Measurements from ENCODE around the gene GCHFR. TPM values are rescaled to one million over a fixed set of nuclear protein-coding genes. Genes with fewer than 3 reads are reported as not detected.

The GCHFR gene
- total and polyA plus RNA-seq, 10 of the 15 experiments (the other 5 are each of a cell fraction or from before 2014, with no cell fraction given), result 10.5 to 94.0 (median 35.3) TPM

DNA sequence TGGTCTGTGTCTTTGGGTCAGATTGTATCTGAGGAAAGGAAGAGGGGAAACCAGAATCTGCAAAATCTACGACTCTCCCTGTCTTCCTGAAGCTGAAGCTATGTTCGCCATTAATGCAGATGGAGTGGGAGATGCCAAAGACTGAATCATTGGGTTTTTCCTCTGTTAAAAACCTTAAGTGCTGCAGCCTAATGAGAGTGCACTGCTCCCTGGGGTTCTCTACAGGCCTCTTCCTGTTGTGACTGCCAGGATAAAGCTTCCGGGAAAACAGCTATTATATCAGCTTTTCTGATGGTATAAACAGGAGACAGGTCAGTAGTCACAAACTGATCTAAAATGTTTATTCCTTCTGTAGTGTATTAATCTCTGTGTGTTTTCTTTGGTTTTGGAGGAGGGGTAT lies 32.8 kb upstream of the GCHFR start:
- H3K9me3 ChIP-seq (replicated peaks; ENCODE audit: control insufficient read depth, insufficient read depth, low read length), result no peaks in the 10 kb centered on the region
- no peak overlapping the region for H3K4me2 ChIP-seq (ENCODE audit: control insufficient read depth, insufficient read depth)
- ATAC-seq (no peak), DNase-seq (ENCODE audit: low read depth, low spot score) (no peak), FAIRE-seq (no peak)
- WGBS (ENCODE audit: insufficient coverage, insufficient replicate concordance, low lambda C conversion rate, missing lambda C conversion rate), result 95% methylated on average over 3 of the region's 3 CpGs
- BruUV-seq (replicated peaks), result TSS peak; percentile 45
- H3K9ac ChIP-seq (ENCODE audit: control insufficient read depth, insufficient read depth, low read length), result no peak overlapping the region
- intact Hi-C loops (cut with micrococcal nuclease; ENCODE audit: unreplicated experiment) (no loop called here), in situ Hi-C loops (cut with MboI) (no loop called here)
- H3K36me3 ChIP-seq (ENCODE audit: control insufficient read depth in 2 of 2, insufficient read depth in 2 of 2, low read length in 1 of 2), result peaks cover 7 to 10% of the 10 kb centered on the region in 2 experiments; a peak in 3 of 4 replicates
- ChIA-PET RAD21 (ENCODE audit: unreplicated experiment) (interaction anchor here (1.9 kb wide), 2 partner anchors 13 to 52 kb away, joined by 3 to 6 read pairs; no protein-coding TSS in a partner anchor), SMC1A (ENCODE audit: uncharacterized antibody, unreplicated experiment) (interaction anchor here (0.6 to 2.0 kb wide), 4 partner anchors 13 to 52 kb away, joined by 3 to 5 read pairs (median 3); no protein-coding TSS in a partner anchor), CTCF (interaction anchor here (0.7 to 1.1 kb wide), 6 partner anchors 9 to 161 kb away, joined by 3 to 4 read pairs (median 4); no protein-coding TSS in a partner anchor), POLR2A (interaction anchor here (0.6 kb wide), 1 partner anchor 294 kb away, joined by 5 read pairs; no protein-coding TSS in a partner anchor)
- H2AFZ ChIP-seq (ENCODE audit: control insufficient read depth, low read depth, low read length), result no peak overlapping the region
- H3K27ac ChIP-seq (ENCODE audit: control insufficient read depth, insufficient read depth), result no peak overlapping the region
- no peaks in the 10 kb centered on the region for H4K20me1 ChIP-seq (ENCODE audit: control insufficient read depth, insufficient read depth)
- no peaks in the 10 kb centered on the region for H3K27me3 ChIP-seq (replicated peaks in 1 of 2; ENCODE audit: control insufficient read depth in 2 of 2, insufficient read depth in 2 of 2, low read length in 1 of 2)
- H3K79me2 ChIP-seq (ENCODE audit: control insufficient read depth, insufficient read depth, low read length), result no peaks in the 10 kb centered on the region
- no peak overlapping the region for H3K4me3 ChIP-seq
- H3K4me1 ChIP-seq (ENCODE audit: control insufficient read depth, insufficient read depth, low read length), result no peaks in the 10 kb centered on the region
- no peak for TF ChIP-seq TCF3 (IDR thresholded peaks at IDR 0.05; ENCODE audit: borderline replicate concordance, insufficient read depth, low read depth, low read length)
- TF ChIP-seq SP1 (IDR thresholded peaks at IDR 0.05; ENCODE audit: low read depth, low read length), result no peak
- TF ChIP-seq POLR2AphosphoS5 (IDR thresholded peaks at IDR 0.05; ENCODE audit: low read length), result no peak
- TF ChIP-seq, protein P1, sequence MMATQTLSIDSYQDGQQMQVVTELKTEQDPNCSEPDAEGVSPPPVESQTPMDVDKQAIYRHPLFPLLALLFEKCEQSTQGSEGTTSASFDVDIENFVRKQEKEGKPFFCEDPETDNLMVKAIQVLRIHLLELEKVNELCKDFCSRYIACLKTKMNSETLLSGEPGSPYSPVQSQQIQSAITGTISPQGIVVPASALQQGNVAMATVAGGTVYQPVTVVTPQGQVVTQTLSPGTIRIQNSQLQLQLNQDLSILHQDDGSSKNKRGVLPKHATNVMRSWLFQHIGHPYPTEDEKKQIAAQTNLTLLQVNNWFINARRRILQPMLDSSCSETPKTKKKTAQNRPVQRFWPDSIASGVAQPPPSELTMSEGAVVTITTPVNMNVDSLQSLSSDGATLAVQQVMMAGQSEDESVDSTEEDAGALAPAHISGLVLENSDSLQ (IDR thresholded peaks at IDR 0.05), result no peak
- TF ChIP-seq YY1 (IDR thresholded peaks at IDR 0.05; ENCODE audit: low read depth, low read length), result no peak
- TF ChIP-seq, protein P2, sequence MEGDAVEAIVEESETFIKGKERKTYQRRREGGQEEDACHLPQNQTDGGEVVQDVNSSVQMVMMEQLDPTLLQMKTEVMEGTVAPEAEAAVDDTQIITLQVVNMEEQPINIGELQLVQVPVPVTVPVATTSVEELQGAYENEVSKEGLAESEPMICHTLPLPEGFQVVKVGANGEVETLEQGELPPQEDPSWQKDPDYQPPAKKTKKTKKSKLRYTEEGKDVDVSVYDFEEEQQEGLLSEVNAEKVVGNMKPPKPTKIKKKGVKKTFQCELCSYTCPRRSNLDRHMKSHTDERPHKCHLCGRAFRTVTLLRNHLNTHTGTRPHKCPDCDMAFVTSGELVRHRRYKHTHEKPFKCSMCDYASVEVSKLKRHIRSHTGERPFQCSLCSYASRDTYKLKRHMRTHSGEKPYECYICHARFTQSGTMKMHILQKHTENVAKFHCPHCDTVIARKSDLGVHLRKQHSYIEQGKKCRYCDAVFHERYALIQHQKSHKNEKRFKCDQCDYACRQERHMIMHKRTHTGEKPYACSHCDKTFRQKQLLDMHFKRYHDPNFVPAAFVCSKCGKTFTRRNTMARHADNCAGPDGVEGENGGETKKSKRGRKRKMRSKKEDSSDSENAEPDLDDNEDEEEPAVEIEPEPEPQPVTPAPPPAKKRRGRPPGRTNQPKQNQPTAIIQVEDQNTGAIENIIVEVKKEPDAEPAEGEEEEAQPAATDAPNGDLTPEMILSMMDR (IDR thresholded peaks at IDR 0.05 in 2 of 3, conservative IDR thresholded peaks at IDR 0.05 in 1 of 3; ENCODE audit: control insufficient read depth in 2 of 3, extremely low read depth in 1 of 3, insufficient read depth in 1 of 3, low read depth in 3 of 3, low read length in 3 of 3), result no peak
- no peak for TF ChIP-seq MEF2B (IDR thresholded peaks at IDR 0.05; ENCODE audit: partially characterized antibody, poor library complexity, severe bottlenecking)
- TF ChIP-seq SUPT20H (IDR thresholded peaks at IDR 0.05; ENCODE audit: borderline replicate concordance, control insufficient read depth, low read depth, low read length), result no peak
- TF ChIP-seq TBL1XR1 (IDR thresholded peaks at IDR 0.05; ENCODE audit: low read depth, low read length), result no peak
- no peak for TF ChIP-seq STAT3 (IDR thresholded peaks at IDR 0.05; ENCODE audit: low read depth, low read length)
- no peak for TF ChIP-seq CHD2 (IDR thresholded peaks at IDR 0.05; ENCODE audit: borderline replicate concordance, low read depth, low read length)
- no peak for TF ChIP-seq IRF4 (IDR thresholded peaks at IDR 0.05; ENCODE audit: low read depth, low read length)
- no peak for TF ChIP-seq NFXL1 (IDR thresholded peaks at IDR 0.05; ENCODE audit: borderline replicate concordance)
- TF ChIP-seq, protein P3, sequence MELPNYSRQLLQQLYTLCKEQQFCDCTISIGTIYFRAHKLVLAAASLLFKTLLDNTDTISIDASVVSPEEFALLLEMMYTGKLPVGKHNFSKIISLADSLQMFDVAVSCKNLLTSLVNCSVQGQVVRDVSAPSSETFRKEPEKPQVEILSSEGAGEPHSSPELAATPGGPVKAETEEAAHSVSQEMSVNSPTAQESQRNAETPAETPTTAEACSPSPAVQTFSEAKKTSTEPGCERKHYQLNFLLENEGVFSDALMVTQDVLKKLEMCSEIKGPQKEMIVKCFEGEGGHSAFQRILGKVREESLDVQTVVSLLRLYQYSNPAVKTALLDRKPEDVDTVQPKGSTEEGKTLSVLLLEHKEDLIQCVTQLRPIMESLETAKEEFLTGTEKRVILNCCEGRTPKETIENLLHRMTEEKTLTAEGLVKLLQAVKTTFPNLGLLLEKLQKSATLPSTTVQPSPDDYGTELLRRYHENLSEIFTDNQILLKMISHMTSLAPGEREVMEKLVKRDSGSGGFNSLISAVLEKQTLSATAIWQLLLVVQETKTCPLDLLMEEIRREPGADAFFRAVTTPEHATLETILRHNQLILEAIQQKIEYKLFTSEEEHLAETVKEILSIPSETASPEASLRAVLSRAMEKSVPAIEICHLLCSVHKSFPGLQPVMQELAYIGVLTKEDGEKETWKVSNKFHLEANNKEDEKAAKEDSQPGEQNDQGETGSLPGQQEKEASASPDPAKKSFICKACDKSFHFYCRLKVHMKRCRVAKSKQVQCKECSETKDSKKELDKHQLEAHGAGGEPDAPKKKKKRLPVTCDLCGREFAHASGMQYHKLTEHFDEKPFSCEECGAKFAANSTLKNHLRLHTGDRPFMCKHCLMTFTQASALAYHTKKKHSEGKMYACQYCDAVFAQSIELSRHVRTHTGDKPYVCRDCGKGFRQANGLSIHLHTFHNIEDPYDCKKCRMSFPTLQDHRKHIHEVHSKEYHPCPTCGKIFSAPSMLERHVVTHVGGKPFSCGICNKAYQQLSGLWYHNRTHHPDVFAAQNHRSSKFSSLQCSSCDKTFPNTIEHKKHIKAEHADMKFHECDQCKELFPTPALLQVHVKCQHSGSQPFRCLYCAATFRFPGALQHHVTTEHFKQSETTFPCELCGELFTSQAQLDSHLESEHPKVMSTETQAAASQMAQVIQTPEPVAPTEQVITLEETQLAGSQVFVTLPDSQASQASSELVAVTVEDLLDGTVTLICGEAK (IDR thresholded peaks at IDR 0.05; ENCODE audit: borderline replicate concordance), result no peak
- no peak for TF ChIP-seq NR2F1 (conservative IDR thresholded peaks at IDR 0.05)
- TF ChIP-seq, protein P4, sequence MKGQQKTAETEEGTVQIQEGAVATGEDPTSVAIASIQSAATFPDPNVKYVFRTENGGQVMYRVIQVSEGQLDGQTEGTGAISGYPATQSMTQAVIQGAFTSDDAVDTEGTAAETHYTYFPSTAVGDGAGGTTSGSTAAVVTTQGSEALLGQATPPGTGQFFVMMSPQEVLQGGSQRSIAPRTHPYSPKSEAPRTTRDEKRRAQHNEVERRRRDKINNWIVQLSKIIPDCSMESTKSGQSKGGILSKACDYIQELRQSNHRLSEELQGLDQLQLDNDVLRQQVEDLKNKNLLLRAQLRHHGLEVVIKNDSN (IDR thresholded peaks at IDR 0.05; ENCODE audit: borderline replicate concordance, extremely low read length, insufficient read depth, low read depth, low read length), result no peak
- TF ChIP-seq HDAC2 (IDR thresholded peaks at IDR 0.05), result no peak
